HG03354 (cell line): Measurements from ENCODE around the gene TCP11.

ENCODE experiments used
- ATAC-seq: cut with Tn5 transposase; IDR thresholded peaks from one replicate; pipeline ENCODE4 v1.9.1; 2021; ENCODE audit warnings: mild to moderate bottlenecking; ENCODE audit not compliant: unreplicated experiment, poor library complexity, severe bottlenecking

Gene TCP11

DNA sequence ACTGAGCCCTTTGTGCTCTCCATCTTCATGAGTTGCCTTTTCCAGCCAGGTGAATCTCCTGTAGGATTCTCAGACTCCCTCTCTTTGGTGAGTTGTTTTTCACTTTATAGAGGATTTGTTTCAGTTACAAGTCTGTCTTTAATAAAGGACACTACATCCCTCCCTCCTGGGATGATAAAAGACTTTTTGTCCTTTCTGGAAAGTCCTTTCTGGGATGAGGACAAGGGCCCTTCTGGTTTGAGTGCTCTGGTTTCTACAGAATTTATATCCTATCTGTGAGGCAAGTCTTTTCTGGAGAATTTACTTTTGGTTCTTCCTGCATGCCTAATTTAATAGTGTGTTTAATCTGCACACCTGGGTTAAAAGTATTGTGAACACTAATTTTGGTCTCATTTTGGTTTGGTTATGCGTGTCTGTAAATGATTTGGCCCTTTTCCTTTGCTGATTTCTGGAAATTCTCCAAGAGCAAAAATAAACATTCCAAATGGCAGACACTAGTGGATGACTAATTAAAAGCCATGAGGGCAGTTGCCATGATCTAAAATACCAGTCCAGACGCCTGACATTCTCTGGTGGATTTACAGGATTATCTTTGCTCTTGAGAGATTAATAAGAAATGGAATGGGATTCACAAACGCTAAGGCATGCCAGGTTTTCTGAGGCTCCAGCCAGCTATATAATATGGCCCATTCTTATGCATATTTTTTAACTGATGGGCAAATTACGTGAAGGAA lies 44.8 kb downstream of the TCP11 start:
- ATAC-seq: no peak

- ATAC-seq: no peak
Observed at GRCh38 chr6:35094183-35094582, 47.0 kb downstream of the TCP11 start.

DNA sequence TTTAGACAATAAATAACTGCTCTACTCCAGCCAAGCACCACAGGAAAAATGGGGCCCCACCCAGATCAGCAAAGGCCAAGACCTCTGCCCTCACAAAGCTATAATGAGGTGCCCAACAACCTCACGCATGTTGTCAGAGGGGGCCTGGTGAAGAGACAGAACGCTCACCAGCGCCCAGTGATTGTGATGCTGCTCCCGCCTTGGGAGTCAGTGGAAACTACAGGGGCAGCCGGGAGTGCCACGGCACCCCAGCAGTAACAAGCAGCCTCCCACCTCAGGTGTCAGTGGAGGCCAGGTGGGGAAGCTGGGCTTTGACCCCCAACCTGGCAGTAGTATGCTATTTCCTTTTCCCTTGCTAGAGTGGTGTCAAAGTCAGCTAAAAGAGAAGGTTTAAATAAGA lies 47.4 kb downstream of the TCP11 start:
- ATAC-seq: no peak

DNA sequence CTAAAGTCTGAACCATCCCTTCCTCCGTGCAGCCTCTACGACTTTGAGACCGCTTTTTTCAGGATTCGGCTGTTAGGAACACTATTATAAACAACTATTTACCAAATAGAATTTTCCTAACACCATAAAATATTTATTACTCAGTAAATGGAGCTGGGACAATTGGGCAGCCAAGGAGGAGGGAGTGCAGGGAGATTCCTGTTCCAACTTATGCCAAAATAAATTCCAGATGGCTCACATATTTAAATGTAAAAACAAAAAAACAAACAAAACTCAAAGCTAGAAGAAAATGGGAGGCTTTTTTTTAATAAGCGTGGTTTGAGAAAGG lies 48.1 kb downstream of the TCP11 start:
- ATAC-seq: no peak

- no peak for ATAC-seq
Observed at GRCh38 chr6:35092362-35093117, 48.6 kb downstream of the TCP11 start.

GRCh38 chr6:35091346-35092083 lies 49.6 kb downstream of the TCP11 start:
- no peak for ATAC-seq

DNA sequence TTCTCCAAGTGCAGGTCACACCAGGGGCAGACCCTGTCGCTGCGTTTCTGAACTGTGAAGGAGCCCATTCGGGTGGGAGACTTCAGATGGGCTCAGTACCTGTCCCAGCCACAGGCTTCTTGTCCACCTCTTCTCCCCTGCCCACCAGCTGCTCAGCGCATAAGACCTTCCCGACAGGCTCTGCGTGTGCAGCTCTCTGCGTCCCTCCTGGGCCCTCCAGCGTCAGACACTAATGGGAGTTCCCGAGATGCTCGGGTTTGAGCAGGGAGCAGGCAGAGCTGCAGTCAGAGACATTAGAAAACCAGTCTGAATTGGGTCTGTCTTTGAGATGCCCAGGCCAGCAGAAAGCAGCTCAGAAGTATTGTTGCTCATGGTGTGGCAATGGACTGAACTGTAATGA lies 50.4 kb downstream of the TCP11 start:
- no peak for ATAC-seq

DNA sequence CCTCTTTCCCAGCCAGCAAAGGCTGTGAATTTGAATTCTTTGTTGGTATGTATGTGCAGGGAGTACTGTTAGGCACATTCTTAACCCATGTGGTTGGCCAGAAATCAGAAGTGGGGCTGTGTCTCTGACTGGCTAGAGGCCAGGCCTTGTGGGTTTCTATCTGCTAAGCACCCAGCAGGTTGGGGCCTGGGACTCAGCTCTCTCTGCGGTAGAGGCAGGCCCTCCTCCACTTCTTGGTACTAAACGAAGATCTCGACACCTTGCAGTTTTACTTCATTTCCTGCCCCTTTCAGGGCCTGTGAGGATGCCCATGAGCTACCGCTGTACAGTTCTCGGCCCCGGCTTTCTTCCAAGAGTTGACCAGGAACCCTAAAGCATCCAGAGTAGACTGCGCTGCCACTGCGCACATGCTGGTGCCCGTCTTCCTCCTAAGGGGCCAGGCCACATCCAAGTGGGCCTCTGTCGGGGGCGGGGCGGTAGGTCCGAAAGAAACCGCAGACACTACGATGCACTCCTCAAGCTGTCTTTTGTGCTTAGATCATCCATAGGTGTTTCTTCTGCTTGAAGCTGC lies 51.1 kb downstream of the TCP11 start:
- ATAC-seq: no peak

- ATAC-seq: no peak
Observed at GRCh38 chr6:35089216-35089934, 51.8 kb downstream of the TCP11 start.

DNA sequence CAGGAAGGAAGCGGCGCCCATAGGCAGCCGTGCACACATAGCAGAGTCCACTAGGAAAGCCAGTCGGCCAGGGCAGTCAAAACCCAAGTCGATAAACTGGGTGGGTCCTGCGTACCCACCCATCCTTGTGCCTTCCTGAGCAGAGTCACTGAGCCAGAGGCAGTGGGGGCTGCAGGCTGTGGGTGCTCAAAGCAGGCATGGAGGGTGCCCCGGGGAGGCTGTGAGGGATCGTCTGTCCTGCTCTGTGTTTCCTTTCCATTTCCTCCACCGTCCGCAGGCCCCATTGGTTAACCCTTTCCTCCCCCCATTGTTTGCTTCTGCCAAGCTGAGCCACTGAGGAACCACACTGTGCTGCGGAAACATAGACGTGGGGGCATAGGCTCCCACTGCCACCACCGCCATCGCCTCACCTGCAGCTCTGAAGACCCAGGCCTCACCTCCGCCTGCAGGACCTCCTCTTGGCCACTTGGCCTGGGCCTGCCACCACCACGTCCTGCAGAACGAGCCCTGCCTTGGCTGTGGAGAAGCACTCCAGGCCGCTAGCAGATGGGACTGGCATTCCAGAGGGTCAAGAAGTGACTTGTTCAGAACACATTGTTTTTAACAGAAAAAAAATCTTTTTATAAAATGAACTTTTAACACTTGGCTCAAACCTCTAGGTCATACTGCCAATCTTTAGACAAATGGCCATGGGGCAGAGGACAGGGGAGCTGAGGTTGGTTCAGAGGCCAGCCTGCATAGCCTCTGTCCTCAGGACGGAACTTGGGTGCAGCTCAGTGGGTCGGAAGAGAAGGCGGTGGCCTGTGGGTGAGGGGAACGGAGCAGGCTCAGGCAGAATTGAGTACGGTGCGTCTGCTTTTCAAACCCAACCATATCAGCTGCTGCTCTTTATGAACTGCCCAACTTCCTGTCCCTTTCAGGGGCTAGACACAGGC lies 52.6 kb downstream of the TCP11 start:
- no peak for ATAC-seq

DNA sequence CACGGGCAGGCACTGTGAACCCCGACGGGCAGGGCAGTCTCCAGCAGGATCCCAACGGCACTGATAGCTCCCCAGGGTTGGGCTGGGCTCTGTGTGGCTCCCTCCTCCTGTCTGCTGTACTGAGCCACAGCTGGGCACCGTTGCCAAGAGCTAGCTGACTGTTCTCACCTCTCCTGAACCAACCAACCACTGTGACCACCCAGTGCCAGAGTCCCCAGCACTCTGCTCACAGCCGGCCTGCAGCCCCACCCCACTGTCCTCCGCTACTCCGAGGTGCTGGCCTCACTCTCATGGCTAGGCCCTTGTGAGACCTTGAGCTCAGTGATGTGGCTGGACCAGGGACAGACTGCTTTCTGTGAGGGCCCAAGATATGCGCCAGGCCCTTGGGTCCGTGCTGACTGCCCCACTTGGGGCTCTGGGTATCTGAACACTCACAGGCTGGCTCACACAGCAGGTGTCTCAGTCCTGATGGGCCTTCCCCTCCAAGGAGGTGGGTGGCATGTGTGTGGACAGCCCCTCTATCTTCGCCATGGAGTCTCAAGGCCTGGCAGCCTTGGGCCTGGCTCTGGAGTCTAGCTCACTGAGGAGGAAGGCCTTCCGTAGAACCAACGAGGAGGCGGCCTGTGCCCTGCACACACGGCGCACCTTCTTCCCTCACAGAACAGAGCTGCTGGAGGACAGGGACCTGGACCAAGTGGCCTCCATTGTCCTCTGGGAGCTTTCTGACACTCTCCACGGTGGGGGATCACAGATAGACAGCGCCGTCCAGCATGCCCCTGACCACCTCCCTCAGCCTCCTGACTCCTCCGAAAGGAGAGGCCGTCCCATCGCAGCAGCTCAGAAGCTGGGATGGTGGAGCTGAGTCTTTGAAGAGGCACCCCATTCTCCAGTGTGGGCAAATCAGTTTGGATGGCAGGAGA lies 53.5 kb downstream of the TCP11 start:
- no peak for ATAC-seq

DNA sequence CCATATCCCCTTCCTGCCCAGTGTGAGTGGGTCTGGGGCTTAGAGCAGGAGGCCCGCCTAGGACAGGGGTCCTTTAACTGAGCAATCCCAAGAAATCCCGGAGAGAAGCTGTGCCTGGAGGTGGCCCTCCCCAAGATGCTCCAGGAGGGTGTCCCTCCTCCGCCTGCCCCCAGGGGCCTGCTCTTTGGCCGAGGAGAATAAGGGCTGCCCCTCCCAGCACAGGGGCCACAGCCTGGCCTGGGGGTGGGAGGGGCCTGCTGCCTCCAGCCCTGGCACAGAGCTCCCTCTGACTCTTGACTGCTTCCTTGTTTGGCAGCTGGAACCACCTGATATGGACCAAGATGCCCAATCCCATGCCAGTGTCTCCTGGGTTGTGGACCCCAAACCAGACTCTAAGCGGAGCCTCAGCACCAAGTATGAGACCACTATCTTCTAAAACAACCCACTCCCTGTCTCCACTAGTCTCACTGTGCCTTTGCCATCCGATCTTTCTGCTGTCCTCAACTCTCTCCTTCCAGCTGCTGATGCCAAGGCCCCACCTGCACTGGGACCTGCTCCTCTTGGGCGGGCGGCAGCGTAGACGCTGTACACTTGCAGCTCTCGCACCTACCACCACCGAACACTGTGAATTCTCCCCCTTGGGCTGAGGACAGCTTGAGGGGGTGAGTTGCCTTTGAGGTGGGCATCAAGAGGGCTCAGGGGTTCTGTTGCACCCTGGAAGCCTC lies 54.3 kb downstream of the TCP11 start:
- no peak for ATAC-seq

DNA sequence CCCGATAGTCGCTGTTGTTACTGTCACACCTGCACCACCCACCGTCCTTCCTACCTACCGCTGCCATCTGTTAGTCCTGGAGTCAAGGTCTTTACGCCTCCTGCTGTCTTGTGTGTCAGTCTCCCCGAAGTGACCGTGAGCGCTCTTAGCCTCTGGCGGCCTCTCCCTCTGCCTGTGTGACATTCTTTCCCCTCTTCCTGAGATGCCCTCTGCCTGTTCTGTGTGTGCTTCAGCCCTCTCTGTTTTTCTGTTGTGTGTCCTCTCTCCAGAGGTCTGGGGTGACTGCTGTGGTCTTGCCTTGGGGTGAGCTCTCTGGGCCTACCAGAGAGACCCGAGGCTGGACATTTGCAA lies 54.9 kb downstream of the TCP11 start:
- no peak for ATAC-seq

DNA sequence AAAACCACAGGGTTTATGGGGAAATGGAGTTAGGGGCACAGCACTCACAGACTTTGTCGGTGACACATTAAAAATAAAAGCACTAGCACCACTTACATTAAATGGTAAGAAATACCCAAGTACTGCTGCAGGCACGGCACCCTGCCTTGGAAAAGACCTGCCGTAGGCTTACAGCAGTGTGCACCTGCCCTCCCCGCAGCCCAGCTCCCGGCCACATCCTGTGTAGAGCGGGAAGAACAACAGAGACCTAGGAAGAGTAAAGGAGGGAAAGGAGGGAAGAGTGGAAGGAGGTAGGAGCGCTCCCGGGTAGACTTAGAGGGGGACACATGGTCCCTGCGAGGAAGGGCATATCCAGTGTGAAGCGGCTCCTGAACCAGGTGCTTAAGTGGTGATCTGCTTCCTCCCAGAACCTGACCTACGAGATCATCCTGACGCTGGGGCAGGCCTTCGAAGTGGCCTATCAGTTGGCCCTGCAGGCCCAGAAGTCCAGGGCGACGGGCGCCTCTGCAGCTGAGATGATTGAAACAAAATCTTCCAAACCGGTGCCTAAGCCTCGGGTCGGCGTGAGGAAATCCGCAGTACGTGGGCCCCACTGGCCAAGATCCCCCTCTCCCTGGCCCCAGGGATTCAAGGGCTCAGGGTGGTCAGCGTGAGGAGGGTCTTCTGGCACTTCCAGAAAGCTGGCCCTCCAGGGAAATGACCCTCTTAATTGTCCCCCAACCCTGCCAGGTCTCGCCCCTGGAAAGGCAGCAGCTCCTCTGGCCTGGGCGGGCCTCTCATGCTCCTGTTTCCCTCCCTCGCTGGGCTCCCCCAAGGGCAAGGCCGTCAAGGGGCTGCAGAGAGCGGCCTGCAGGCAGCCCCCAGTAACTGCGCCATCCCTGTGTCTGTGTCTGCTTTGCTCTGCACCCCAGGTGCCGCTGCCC lies 55.5 kb downstream of the TCP11 start:
- ATAC-seq: no peak

GRCh38 chr6:35084511-35085203 lies 56.5 kb downstream of the TCP11 start:
- no peak for ATAC-seq

DNA sequence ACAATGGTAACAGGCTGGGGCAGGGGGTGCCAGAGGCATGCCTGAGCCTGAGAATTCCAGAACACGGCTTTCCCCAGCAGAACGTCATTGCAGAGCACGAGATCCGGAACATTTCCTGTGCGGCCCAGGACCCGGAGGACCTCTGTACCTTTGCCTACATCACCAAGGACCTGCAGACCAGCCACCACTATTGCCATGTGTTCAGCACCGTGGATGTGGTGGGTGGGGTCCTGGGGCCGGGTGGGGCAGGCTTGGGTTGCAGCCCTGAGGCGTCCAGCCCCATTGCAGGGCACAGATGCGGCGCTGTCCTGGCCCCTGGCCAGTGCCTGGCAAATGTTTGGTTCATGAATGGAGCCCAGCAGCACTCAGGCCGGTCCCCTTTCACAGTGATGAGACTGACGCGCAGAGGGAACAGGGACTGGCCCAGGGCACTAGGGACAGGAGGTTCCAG lies 57.1 kb downstream of the TCP11 start:
- ATAC-seq: no peak
